ENCODE data around the gene ZBTB16. TPM values are rescaled to one million over a fixed set of nuclear protein-coding genes. Genes with fewer than 3 reads are reported as not detected.

The ZBTB16 gene
- total RNA-seq, 2 donors from 2014 or later = 2.0 to 13.7 TPM

DNA sequence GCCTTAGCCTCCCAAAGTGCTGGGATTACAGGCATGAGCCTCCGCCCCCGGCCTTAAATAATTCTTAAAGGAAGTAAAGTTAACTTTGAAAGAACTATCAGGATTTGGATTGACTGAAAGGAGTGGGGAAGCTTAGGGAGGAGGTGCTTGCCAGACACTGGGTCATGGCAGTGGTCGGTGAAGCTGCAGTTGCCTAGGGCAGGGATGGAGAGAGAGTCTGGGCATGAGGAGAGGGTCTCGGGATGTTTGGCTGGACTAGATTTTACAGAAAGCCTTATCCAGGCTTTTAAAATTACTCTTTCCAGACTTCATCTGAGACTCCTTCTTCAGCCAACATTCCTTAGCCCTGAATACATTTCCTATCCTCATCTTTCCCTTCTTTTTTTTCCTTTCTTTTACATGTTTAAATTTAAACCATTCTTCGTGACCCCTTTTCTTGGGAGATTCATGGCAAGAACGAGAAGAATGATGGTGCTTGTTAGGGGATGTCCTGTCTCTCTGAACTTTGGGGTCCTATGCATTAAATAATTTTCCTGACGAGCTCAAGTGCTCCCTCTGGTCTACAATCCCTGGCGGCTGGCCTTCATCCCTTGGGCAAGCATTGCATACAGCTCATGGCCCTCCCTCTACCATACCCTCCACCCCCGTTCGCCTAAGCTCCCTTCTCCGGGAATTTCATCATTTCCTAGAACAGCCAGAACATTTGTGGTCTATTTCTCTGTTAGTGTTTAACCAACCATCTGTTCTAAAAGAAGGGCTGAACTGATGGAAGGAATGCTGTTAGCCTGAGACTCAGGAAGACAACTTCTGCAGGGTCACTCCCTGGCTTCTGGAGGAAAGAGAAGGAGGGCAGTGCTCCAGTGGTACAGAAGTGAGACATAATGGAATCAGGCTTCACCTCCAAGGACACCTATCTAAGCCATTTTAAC, 236.4 kb downstream of the ZBTB16 start, which contains the start of gene NNMT:
Gene NNMT (plus strand): TSS at position 724 of the 929 bp plus-strand sequence. CDS start 158 bp downstream, at position 882.
- Histone ChIP-seq H3K9ac (ENCODE audit: low read depth in 2 of 2, low read length in 2 of 2) (peak within 1 kb of the TSS; percentile 50 to 56), H3K27me3 (no peaks in the 10 kb centered on the region), H3K27ac (peak within 1 kb of the TSS; percentile 87), H3K4me1 (no peaks in the 10 kb centered on the region), H3K9me3 (no peaks in the 10 kb centered on the region), H3K4me3 (peak within 1 kb of the TSS; percentile 25), H3K36me3 (no peaks in the 10 kb centered on the region)
- peak; percentile 43 for DNase-seq
- intact Hi-C loops (cut with DNase I) = no loop called here
- TF ChIP-seq, protein P1, sequence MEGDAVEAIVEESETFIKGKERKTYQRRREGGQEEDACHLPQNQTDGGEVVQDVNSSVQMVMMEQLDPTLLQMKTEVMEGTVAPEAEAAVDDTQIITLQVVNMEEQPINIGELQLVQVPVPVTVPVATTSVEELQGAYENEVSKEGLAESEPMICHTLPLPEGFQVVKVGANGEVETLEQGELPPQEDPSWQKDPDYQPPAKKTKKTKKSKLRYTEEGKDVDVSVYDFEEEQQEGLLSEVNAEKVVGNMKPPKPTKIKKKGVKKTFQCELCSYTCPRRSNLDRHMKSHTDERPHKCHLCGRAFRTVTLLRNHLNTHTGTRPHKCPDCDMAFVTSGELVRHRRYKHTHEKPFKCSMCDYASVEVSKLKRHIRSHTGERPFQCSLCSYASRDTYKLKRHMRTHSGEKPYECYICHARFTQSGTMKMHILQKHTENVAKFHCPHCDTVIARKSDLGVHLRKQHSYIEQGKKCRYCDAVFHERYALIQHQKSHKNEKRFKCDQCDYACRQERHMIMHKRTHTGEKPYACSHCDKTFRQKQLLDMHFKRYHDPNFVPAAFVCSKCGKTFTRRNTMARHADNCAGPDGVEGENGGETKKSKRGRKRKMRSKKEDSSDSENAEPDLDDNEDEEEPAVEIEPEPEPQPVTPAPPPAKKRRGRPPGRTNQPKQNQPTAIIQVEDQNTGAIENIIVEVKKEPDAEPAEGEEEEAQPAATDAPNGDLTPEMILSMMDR (IDR thresholded peaks at IDR 0.05) = no peak

DNA sequence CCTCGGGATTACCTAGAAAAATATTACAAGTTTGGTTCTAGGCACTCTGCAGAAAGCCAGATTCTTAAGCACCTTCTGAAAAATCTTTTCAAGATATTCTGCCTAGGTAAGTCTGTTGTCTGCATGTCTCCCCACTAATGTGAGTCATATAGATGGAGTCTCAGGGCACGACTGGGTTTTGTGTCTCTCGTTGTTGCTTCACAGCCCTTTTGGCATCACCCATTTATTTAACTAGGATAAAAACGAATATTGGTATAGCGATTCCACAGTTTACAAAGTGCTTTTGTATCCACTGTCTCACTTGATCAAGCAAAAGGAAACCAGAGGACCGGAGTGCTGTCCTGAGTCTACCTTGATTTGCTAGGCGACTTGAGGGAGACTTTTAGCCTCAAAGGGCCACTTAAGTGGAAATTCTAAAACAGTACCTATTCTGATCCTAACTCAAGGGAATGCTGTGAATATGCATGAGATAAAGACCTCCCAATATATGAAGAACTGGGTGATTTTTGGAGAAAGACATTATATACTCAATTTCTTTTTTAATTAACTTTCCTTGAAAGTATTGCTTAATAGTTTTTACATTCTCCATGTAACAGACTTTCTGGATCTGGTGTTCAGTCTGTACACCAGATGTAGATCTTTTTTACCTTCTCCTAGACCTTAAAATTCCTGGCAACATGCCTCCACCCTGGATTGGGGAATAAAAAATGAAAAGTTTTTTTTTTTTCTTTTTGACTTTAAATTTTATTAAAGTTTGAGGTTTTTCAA, 237.3 kb downstream of the ZBTB16 start:
- H3K27ac ChIP-seq = peak overlapping the region; percentile 87
- intact Hi-C loops (cut with DNase I) = no loop called here
- DNase-seq = no peak
- no peaks in the 10 kb centered on the region for H3K4me1 ChIP-seq
- H3K36me3 ChIP-seq = no peaks in the 10 kb centered on the region
- peak overlapping the region; percentile 25 for H3K4me3 ChIP-seq
- no peaks in the 10 kb centered on the region for H3K9me3 ChIP-seq
- H3K9ac ChIP-seq (ENCODE audit: low read depth in 2 of 2, low read length in 2 of 2) = peak overlapping the region; percentile 50 to 56
- TF ChIP-seq, protein P1 (IDR thresholded peaks at IDR 0.05) = no peak
- no peaks in the 10 kb centered on the region for H3K27me3 ChIP-seq

DNA sequence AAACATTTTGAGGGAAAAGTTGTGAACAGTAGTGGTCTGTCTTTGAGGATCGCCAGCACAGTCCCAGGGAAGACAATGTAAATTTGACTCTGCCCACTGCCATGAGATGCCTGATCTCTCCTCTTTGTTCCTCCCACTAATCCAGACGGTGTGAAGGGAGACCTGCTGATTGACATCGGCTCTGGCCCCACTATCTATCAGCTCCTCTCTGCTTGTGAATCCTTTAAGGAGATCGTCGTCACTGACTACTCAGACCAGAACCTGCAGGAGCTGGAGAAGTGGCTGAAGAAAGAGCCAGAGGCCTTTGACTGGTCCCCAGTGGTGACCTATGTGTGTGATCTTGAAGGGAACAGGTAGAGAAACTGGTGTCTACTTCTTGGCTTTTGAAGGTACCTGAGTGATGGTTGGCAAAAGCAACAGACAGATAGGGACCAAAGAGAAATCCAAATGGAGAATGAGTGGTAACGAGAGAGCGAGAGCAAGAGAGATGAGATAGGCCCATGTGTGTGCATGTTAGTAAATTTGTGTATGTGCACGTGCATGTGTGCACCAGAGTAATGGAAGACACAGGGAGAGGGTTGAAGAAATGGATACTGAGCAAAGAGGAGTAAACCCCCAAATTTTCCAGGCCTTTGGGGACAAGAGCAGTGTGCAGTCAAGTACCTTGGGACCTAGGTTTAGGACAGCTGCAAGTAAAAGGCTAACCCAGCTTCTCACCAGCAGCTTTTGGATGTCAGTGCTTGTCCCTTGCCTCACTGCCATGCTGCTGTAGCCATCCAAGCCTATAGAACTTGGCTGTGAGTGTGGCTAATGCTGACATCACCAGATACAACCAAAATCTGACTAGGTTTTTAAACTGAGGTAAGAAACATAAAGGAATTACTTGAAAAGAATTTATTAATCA, 238.5 kb downstream of the ZBTB16 start:
- Histone ChIP-seq H3K4me3 (peak overlapping the region; percentile 25), H3K36me3 (no peaks in the 10 kb centered on the region), H3K27me3 (no peaks in the 10 kb centered on the region), H3K9ac (ENCODE audit: low read depth in 2 of 2, low read length in 2 of 2) (peak overlapping the region in 1 of 2 donors; percentile 31), H3K9me3 (no peaks in the 10 kb centered on the region), H3K27ac (peak overlapping the region; percentile 87), H3K4me1 (no peaks in the 10 kb centered on the region)
- DNase-seq = no peak
- TF ChIP-seq, protein P1 (IDR thresholded peaks at IDR 0.05) = no peak
- intact Hi-C loops (cut with DNase I) = no loop called here

DNA sequence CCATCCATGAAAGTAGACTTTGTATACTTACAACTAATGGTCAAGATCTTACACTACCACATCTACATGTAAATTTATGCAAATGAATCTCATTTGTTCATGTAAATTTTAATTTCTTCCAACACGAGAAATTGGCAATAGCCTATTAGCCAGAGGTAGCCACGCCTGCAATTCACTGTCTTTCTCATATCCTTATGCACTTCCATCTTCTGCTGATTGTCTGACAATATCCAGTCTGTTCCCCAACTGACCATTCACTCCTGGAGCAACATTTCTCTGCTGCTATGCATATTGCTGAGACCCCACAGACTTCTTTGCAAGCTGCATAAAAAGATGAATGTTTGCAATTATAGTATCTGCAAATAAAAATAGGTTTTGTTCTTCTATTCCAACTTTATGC, 239.2 kb downstream of the ZBTB16 start:
- intact Hi-C loops (cut with DNase I) = no loop called here
- Histone ChIP-seq H3K9me3 (no peaks in the 10 kb centered on the region), H3K4me1 (no peaks in the 10 kb centered on the region), H3K4me3 (peak overlapping the region; percentile 25), H3K36me3 (no peaks in the 10 kb centered on the region), H3K27ac (no peak overlapping the region), H3K27me3 (no peaks in the 10 kb centered on the region), H3K9ac (ENCODE audit: low read depth in 2 of 2, low read length in 2 of 2) (no peak overlapping the region)
- no peak for DNase-seq
- TF ChIP-seq, protein P1 (IDR thresholded peaks at IDR 0.05) = no peak

Other genes with a start within 250 kb of the ZBTB16 start
- 10 to 100 TPM; 25.7 to 35.3 TPM for gene USP28, start 184.1 kb upstream of the ZBTB16 start, total RNA-seq
- gene HTR3B, start 154.9 kb upstream of the ZBTB16 start, total RNA-seq = not detected
- gene HTR3A, start 84.6 kb upstream of the ZBTB16 start, total RNA-seq = under 1 TPM in 1 of 2 donors, not detected in 1; 0.90 TPM
- 10 to 100 TPM; 13.7 to 41.3 TPM for gene NNMT, start 236.7 kb downstream of the ZBTB16 start, total RNA-seq